Measurements from ENCODE around the gene MMP7. TPM values are rescaled to one million over a fixed set of nuclear protein-coding genes. Genes with fewer than 3 reads are reported as not detected.

MMP7 gene
- total RNA-seq, 1 experiment from 2014 or later: 2.7 TPM

DNA sequence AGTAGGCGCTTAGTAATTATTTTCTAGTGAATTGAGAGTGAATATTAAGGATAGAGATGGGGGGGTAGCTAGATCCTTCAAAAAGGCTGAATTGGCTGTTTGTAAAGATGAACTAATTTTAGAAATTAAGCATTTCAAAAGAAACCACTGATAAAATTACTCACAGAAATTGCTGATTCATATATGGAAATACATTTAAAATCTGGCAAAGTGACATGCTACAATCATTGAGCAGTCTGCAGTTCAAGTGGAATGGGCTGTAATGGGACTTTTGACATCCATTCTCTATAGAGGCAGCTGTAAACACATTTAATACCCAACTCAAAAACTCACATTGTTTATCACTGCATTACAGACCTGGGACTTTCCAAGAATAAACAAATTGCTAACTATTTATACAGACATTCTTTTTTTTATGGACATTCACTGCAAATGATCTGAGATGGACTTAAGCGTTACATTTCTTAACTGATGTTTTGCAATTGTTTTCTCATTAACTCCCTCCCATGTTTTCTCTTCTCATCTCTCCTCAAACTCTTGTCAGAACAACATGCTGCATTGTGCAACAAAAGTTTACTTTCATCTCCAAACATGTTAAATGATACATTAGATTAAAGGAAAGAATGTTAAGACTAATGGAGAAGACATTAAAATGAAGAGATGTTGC is 42.1 kb upstream of the MMP7 start:
- H3K4me3 ChIP-seq (ENCODE audit: low read depth in 2 of 2, low read length in 2 of 2): no peak overlapping the region
- peak overlapping the region; percentile 55; the same call in 1 of the 2 replicates for H3K27ac ChIP-seq (ENCODE audit: low read length)
- intact Hi-C loops (cut with micrococcal nuclease; ENCODE audit: unreplicated experiment) (no loop called here), in situ Hi-C loops (cut with HindIII; ENCODE audit: low pct_unique_long_range_greater_than_20kb, low sequenced_read_pairs) (no loop called here)
- no peaks in the 10 kb centered on the region for H3K36me3 ChIP-seq (ENCODE audit: control insufficient read depth, insufficient read depth, low read length)
- CTCF ChIA-PET: no interaction called here
- DNase-seq (ENCODE audit: low read depth, low spot score): no peak
- no peak for ATAC-seq
- no peak for TF ChIP-seq SIN3A (IDR thresholded peaks at IDR 0.05; ENCODE audit: borderline replicate concordance, insufficient read depth, low read depth, low read length)
- TF ChIP-seq TCF7L2 (IDR thresholded peaks at IDR 0.05; ENCODE audit: low read depth, low read length): no peak; the same call in 1 of the 2 replicates
- H3K9me3 ChIP-seq (ENCODE audit: control insufficient read depth, insufficient read depth, low read depth, low read length): peaks cover 6% of the 10 kb centered on the region; the same call in 1 of the 2 replicates
- no TSS peak for BruUV-seq (replicated peaks)
- H3K27me3 ChIP-seq (ENCODE audit: control insufficient read depth, insufficient read depth, low read length): no peaks in the 10 kb centered on the region
- POLR2A ChIA-PET: interaction anchor here (0.6 kb wide), 1 partner anchor 170 kb away, joined by 3 read pairs; no protein-coding TSS in a partner anchor
- H3K4me1 ChIP-seq (ENCODE audit: control insufficient read depth, insufficient read depth, low read length): no peaks in the 10 kb centered on the region

- no peak overlapping the region for H3K4me3 ChIP-seq (ENCODE audit: low read depth in 2 of 2, low read length in 2 of 2)
- intact Hi-C loops (cut with micrococcal nuclease; ENCODE audit: unreplicated experiment): no loop called here
- BruUV-seq (replicated peaks): no TSS peak
- no peak for DNase-seq (ENCODE audit: low read depth, low spot score)
- in situ Hi-C loops (cut with HindIII; ENCODE audit: low pct_unique_long_range_greater_than_20kb, low sequenced_read_pairs): no loop called here
- no peak for ATAC-seq
- H3K4me1 ChIP-seq (ENCODE audit: control insufficient read depth, insufficient read depth, low read length): no peaks in the 10 kb centered on the region
- no peaks in the 10 kb centered on the region for H3K36me3 ChIP-seq (ENCODE audit: control insufficient read depth, insufficient read depth, low read length)
- H3K27ac ChIP-seq (ENCODE audit: low read length): no peak overlapping the region
- no peaks in the 10 kb centered on the region for H3K27me3 ChIP-seq (ENCODE audit: control insufficient read depth, insufficient read depth, low read length)
- TF ChIP-seq CTCF (IDR thresholded peaks at IDR 0.05) (no peak), TCF7L2 (IDR thresholded peaks at IDR 0.05; ENCODE audit: low read depth, low read length) (no peak), SIN3A (IDR thresholded peaks at IDR 0.05; ENCODE audit: borderline replicate concordance, insufficient read depth, low read depth, low read length) (no peak), POLR2AphosphoS5 (IDR thresholded peaks at IDR 0.05; ENCODE audit: low read depth, low read length) (no peak), REST (IDR thresholded peaks at IDR 0.05; ENCODE audit: insufficient read depth in 1 of 2, low read depth in 2 of 2, low read length in 1 of 2) (no peak)
- ChIA-PET POLR2A (no interaction called here), CTCF (interaction anchor here (0.5 kb wide), 1 partner anchor 10 kb away, joined by 5 read pairs; no protein-coding TSS in a partner anchor)
- peaks cover 23% of the 10 kb centered on the region; the same call in 1 of the 2 replicates for H3K9me3 ChIP-seq (ENCODE audit: control insufficient read depth, insufficient read depth, low read depth, low read length)
Observed at GRCh38 chr11:102568851-102569250, 38.3 kb upstream of the MMP7 start.

DNA sequence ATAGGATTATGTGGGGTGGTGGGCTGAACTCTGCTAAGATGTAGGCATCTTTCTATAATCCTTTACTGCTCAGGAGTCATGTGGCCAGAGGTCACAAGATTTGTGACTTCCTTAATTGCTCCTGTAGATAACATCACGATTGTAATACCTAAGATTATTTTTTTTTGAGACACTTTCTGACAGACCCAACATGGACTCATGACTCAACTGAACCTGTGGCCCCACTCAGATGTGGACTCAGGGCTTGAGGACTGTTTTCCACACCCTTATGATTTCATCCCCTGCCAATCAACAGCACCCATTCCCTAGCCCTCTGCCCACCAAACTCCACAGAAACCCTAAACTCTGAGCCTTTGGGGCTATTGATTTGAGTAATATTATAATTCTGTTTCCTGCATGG is 35.6 kb upstream of the MMP7 start:
- ChIA-PET CTCF (no interaction called here), POLR2A (no interaction called here)
- no peaks in the 10 kb centered on the region for H3K36me3 ChIP-seq (ENCODE audit: control insufficient read depth, insufficient read depth, low read length)
- BruUV-seq (replicated peaks): no TSS peak
- H3K4me1 ChIP-seq (ENCODE audit: control insufficient read depth, insufficient read depth, low read length): peaks cover 5% of the 10 kb centered on the region; the same call in 1 of the 2 replicates
- H3K27me3 ChIP-seq (ENCODE audit: control insufficient read depth, insufficient read depth, low read length): no peaks in the 10 kb centered on the region
- in situ Hi-C loops (cut with HindIII; ENCODE audit: low pct_unique_long_range_greater_than_20kb, low sequenced_read_pairs) (no loop called here), intact Hi-C loops (cut with micrococcal nuclease; ENCODE audit: unreplicated experiment) (no loop called here)
- DNase-seq (ENCODE audit: low read depth, low spot score): no peak
- H3K4me3 ChIP-seq (ENCODE audit: low read depth in 2 of 2, low read length in 2 of 2): no peak overlapping the region
- ATAC-seq: no peak
- no peak for TF ChIP-seq CTCF (IDR thresholded peaks at IDR 0.05)
- H3K9me3 ChIP-seq (ENCODE audit: control insufficient read depth, insufficient read depth, low read depth, low read length): peaks cover 26% of the 10 kb centered on the region; the same call in 1 of the 2 replicates
- H3K27ac ChIP-seq (ENCODE audit: low read length): no peak overlapping the region; the same call in 1 of the 2 replicates
